HEK293 (cell line): Measurements from ENCODE around the gene SLC17A3.

Experiments
- CTCF ChIA-PET: fragments of 350-600 bp; formaldehyde crosslinking; extraction: SDS; loops from one replicate; lab custom pipeline; 2021; ENCODE audit warnings: antibody characterized with exemption; lab: Yijun Ruan, JAX
- POLR2A ChIA-PET: fragments of 300-600 bp; formaldehyde crosslinking; extraction: SDS; loops from one replicate; lab custom pipeline; 2020; ENCODE audit warnings: antibody characterized with exemption, inconsistent platforms; lab: Yijun Ruan, JAX
- H3K27ac ChIP-seq: fragments of 200-500 bp; sonication (Bioruptor generic); 2 replicates; pipeline ENCODE4 v1.5.1; 2014; ENCODE audit warnings: low read depth, low read length, control low read depth, inconsistent platforms; ENCODE audit errors: extremely low read depth
- H3K36me3 ChIP-seq, 2 experiments: fragments of 200-500 bp in 1 of 2; sonication (Bioruptor generic) in 1 of 2; 1 replicate in 1 of 2; 2 replicates in 1 of 2; pipeline ENCODE4 v1.5.1; 2014 to 2017; ENCODE audit warnings: inconsistent platforms in 2 of 2, low read length in 2 of 2; ENCODE audit not compliant: control insufficient read depth in 2 of 2, insufficient read depth in 1 of 2
- H3K4me1 ChIP-seq: fragments of 200-500 bp; sonication (Bioruptor generic); 2 replicates; pipeline ENCODE4 v1.5.1; 2014; ENCODE audit warnings: mild to moderate bottlenecking, low read length, inconsistent platforms; ENCODE audit not compliant: control insufficient read depth, insufficient read depth
- H3K4me3 ChIP-seq: 2 replicates; pipeline ENCODE4 v1.5.1; 2011; ENCODE audit warnings: low read depth, mild to moderate bottlenecking, control low read depth, low read length, moderate library complexity
- H3K9me3 ChIP-seq: fragments of 200-500 bp; sonication (Bioruptor generic); 2 replicates; pipeline ENCODE4 v1.5.1; 2014; ENCODE audit warnings: low read depth, low read length, inconsistent platforms; ENCODE audit not compliant: control insufficient read depth, insufficient read depth
- ATF2 ChIP-seq: fragments of 450-650 bp; formaldehyde crosslinking; IDR thresholded peaks from 2 replicates; pipeline ENCODE4 v1.5.1; 2016; ENCODE audit warnings: missing biosample characterization, missing genetic modification characterization, low read depth
- BCL11B ChIP-seq: fragments of 450-650 bp; formaldehyde crosslinking; IDR thresholded peaks from 2 replicates; pipeline ENCODE4 v1.5.1; 2016; ENCODE audit warnings: low read depth, missing biosample characterization, missing genetic modification characterization
- GLIS2 ChIP-seq: fragments of 450-650 bp; formaldehyde crosslinking; IDR thresholded peaks from 2 replicates; pipeline ENCODE4 v1.5.1; 2016; ENCODE audit warnings: missing biosample characterization, missing genetic modification characterization
- PRDM6 ChIP-seq: fragments of 450-650 bp; formaldehyde crosslinking; IDR thresholded peaks from 2 replicates; pipeline ENCODE4 v1.5.1; 2017; ENCODE audit warnings: missing biosample characterization, missing genetic modification characterization
- REPIN1 ChIP-seq: fragments of 450-650 bp; formaldehyde crosslinking; IDR thresholded peaks from 2 replicates; pipeline ENCODE4 v1.5.1; 2017; ENCODE audit warnings: missing biosample characterization, missing genetic modification characterization, low read depth
- SETDB1 ChIP-seq: IDR thresholded peaks from one replicate; pipeline ENCODE4 v1.6.1; 2017; ENCODE audit warnings: mild to moderate bottlenecking, low read length, moderate library complexity, mixed read lengths; ENCODE audit not compliant: insufficient read length
- ZBTB1 ChIP-seq: fragments of 450-650 bp; formaldehyde crosslinking; IDR thresholded peaks from 2 replicates; pipeline ENCODE4 v1.5.1; 2016; ENCODE audit warnings: missing biosample characterization, missing genetic modification characterization
- ZBTB20 ChIP-seq: fragments of 450-650 bp; formaldehyde crosslinking; IDR thresholded peaks from 2 replicates; pipeline ENCODE4 v1.5.1; 2016; ENCODE audit warnings: missing biosample characterization, missing genetic modification characterization
- ZBTB49 ChIP-seq: fragments of 450-650 bp; formaldehyde crosslinking; IDR thresholded peaks from 2 replicates; pipeline ENCODE4 v1.5.1; 2016; ENCODE audit warnings: missing biosample characterization, missing genetic modification characterization, low read depth
- ZNF175 ChIP-seq: fragments of 450-650 bp; formaldehyde crosslinking; IDR thresholded peaks from 2 replicates; pipeline ENCODE4 v1.5.1; 2016; ENCODE audit warnings: missing biosample characterization, missing genetic modification characterization
- ZNF18 ChIP-seq: fragments of 450-650 bp; formaldehyde crosslinking; IDR thresholded peaks from 2 replicates; pipeline ENCODE4 v1.5.1; 2016; ENCODE audit warnings: missing biosample characterization, missing genetic modification characterization
- ZNF214 ChIP-seq: fragments of 450-650 bp; formaldehyde crosslinking; IDR thresholded peaks from 2 replicates; pipeline ENCODE4 v1.5.1; 2017; ENCODE audit warnings: missing biosample characterization, mild to moderate bottlenecking, missing genetic modification characterization, borderline replicate concordance
- ZNF23 ChIP-seq: fragments of 450-650 bp; formaldehyde crosslinking; IDR thresholded peaks from 2 replicates; pipeline ENCODE4 v1.5.1; 2016; ENCODE audit warnings: missing biosample characterization, missing genetic modification characterization, borderline replicate concordance
- ZNF350 ChIP-seq: fragments of 450-650 bp; formaldehyde crosslinking; IDR thresholded peaks from 2 replicates; pipeline ENCODE4 v1.5.0; 2017; ENCODE audit warnings: missing biosample characterization, mild to moderate bottlenecking, missing genetic modification characterization
- ZNF362 ChIP-seq: fragments of 450-650 bp; formaldehyde crosslinking; IDR thresholded peaks from 2 replicates; pipeline ENCODE4 v1.5.1; 2016; ENCODE audit warnings: missing biosample characterization, missing genetic modification characterization
- ZNF398 ChIP-seq: fragments of 450-650 bp; formaldehyde crosslinking; IDR thresholded peaks from 2 replicates; pipeline ENCODE4 v1.5.1; 2017; ENCODE audit warnings: missing biosample characterization, missing genetic modification characterization
- ZNF404 ChIP-seq: fragments of 450-650 bp; formaldehyde crosslinking; IDR thresholded peaks from 2 replicates; pipeline ENCODE4 v1.5.1; 2017; ENCODE audit warnings: missing biosample characterization, missing genetic modification characterization
- ZNF514 ChIP-seq: fragments of 450-650 bp; formaldehyde crosslinking; IDR thresholded peaks from 2 replicates; pipeline ENCODE4 v1.5.1; 2016; ENCODE audit warnings: missing biosample characterization, missing genetic modification characterization
- ZNF629 ChIP-seq: fragments of 450-650 bp; formaldehyde crosslinking; IDR thresholded peaks from 2 replicates; pipeline ENCODE4 v1.5.1; 2017; ENCODE audit warnings: missing biosample characterization, missing genetic modification characterization
- ZNF658 ChIP-seq: fragments of 450-650 bp; formaldehyde crosslinking; IDR thresholded peaks from 2 replicates; pipeline ENCODE4; 2016; ENCODE audit warnings: missing biosample characterization, missing genetic modification characterization
- ZNF660 ChIP-seq: fragments of 450-650 bp; IDR thresholded peaks from 2 replicates; pipeline ENCODE4 v1.5.1; 2018; ENCODE audit warnings: missing biosample characterization, mild to moderate bottlenecking, missing genetic modification characterization
- ZNF692 ChIP-seq: fragments of 450-650 bp; formaldehyde crosslinking; IDR thresholded peaks from 2 replicates; pipeline ENCODE4 v1.5.1; 2016; ENCODE audit warnings: missing biosample characterization, missing genetic modification characterization
- ZSCAN30 ChIP-seq: fragments of 450-650 bp; IDR thresholded peaks from 2 replicates; pipeline ENCODE4 v1.5.1; 2018; ENCODE audit warnings: missing biosample characterization, mild to moderate bottlenecking, missing genetic modification characterization, moderate library complexity

Gene SLC17A3

GRCh38 chr6:25911351-25911750 is 37.3 kb upstream of the SLC17A3 start:
- ChIA-PET CTCF (interaction anchor here (1.2 to 2.1 kb wide), 2 partner anchors 10 to 123 kb away, joined by 3 to 11 read pairs; no protein-coding TSS in a partner anchor), POLR2A (no interaction called here)
- no peak for TF ChIP-seq ZNF658 (tag by site-specific recombination)
- no peak for TF ChIP-seq REPIN1 (tag by site-specific recombination)
- no peak for TF ChIP-seq PRDM6
- no peak for TF ChIP-seq ZNF18
- Histone ChIP-seq H3K36me3 (no peaks in the 10 kb centered on the region), H3K4me1 (no peaks in the 10 kb centered on the region), H3K9me3 (no peaks in the 10 kb centered on the region), H3K27ac (no peak overlapping the region), H3K4me3 (no peak overlapping the region)

GRCh38 chr6:25907475-25908014 is 33.5 kb upstream of the SLC17A3 start:
- no peak overlapping the region for H3K27ac ChIP-seq
- no peaks in the 10 kb centered on the region for H3K9me3 ChIP-seq
- H3K36me3 ChIP-seq, result no peaks in the 10 kb centered on the region
- no peak overlapping the region for H3K4me3 ChIP-seq
- no peaks in the 10 kb centered on the region for H3K4me1 ChIP-seq
- POLR2A ChIA-PET, result no interaction called here
- CTCF ChIA-PET, result interaction anchor here (1.1 kb wide), 1 partner anchor 119 kb away, joined by 4 read pairs; no protein-coding TSS in a partner anchor
- TF ChIP-seq ZNF660 (tag by site-specific recombination) (no peak), BCL11B (tag by site-specific recombination) (no peak), ZNF23 (tag by site-specific recombination) (no peak), ZNF362 (no peak), ZNF350 (no peak), ZNF629 (tag by site-specific recombination) (no peak), ATF2 (no peak), GLIS2 (tag by site-specific recombination) (no peak), ZNF214 (no peak), ZNF175 (no peak), ZBTB1 (tag by site-specific recombination) (no peak), ZBTB49 (tag by site-specific recombination) (no peak), ZSCAN30 (tag by site-specific recombination) (no peak), ZBTB20 (tag by site-specific recombination) (no peak), ZNF514 (tag by site-specific recombination) (no peak), ZNF404 (no peak), ZNF398 (tag by site-specific recombination) (no peak), SETDB1 (no peak), ZNF692 (no peak)
